Neural cell (in vitro differentiated cells): ENCODE data around the gene PRKAB1.

Source experiments
- CTCF ChIP-seq: fragments of 450-650 bp; IDR thresholded peaks from 2 replicates; pipeline ENCODE4 v1.5.1; 2014; ENCODE audit warnings: antibody characterized with exemption, mild to moderate bottlenecking, moderate library complexity; ENCODE audit not compliant: poor library complexity, severe bottlenecking
- EP300 ChIP-seq: fragments of 450-650 bp; conservative IDR thresholded peaks from 2 replicates; pipeline ENCODE4 v1.6.1; 2014; ENCODE audit warnings: antibody characterized with exemption, mild to moderate bottlenecking, moderate library complexity; ENCODE audit not compliant: poor library complexity, severe bottlenecking
- EZH2 ChIP-seq: fragments of 200-600, 300-800 bp; shearing (Covaris generic), sonication (generic); IDR thresholded peaks from 2 replicates; pipeline ENCODE4 v1.6.1; 2014; ENCODE audit warnings: antibody characterized with exemption, low read length, borderline replicate concordance, mild to moderate bottlenecking; ENCODE audit not compliant: insufficient read depth, poor library complexity, severe bottlenecking
- RAD21 ChIP-seq: fragments of 450-650 bp; conservative IDR thresholded peaks from 2 replicates; pipeline ENCODE4 v1.6.1; 2014; ENCODE audit warnings: antibody characterized with exemption, mild to moderate bottlenecking, moderate library complexity

- no peak for TF ChIP-seq RAD21
- no peak for TF ChIP-seq CTCF
- no peak for TF ChIP-seq EP300
- no peak for TF ChIP-seq EZH2
Observed at GRCh38 chr12:119685375-119685774, 17.4 kb downstream of the PRKAB1 start.
